HCT116 (cell line): ENCODE data around the gene MBD3. TPM values are rescaled to one million over a fixed set of nuclear protein-coding genes. Genes with fewer than 3 reads are reported as not detected.

Experiments
- ATAC-seq: fragments of 200-7000 bp; cut with Tn5 transposase; 2 replicates; pipeline ENCODE4 v1.9.1; 2020; ENCODE audit warnings: mild to moderate bottlenecking, moderate library complexity
- BruUV-seq: library from RNA; stranded (reverse); fragments of 400-500 nt; replicated peaks from 2 replicates; lab custom pipeline; 2021; lab: Mats Ljungman, UMichigan
- CTCF ChIA-PET: fragments of 300-600 bp; sonication (Branson Sonifier 250); formaldehyde crosslinking; loops from one replicate; lab custom pipeline; 2021; ENCODE audit warnings: antibody characterized with exemption; lab: Charles Lee
- POLR2A ChIA-PET: fragments of 300-600, 350-600 bp; sonication (Branson Sonifier 250); formaldehyde crosslinking; loops from one replicate; lab custom pipeline; 2021; ENCODE audit warnings: antibody characterized with exemption; lab: Charles Lee
- RAD21 ChIA-PET, 2 experiments: fragments of 300-600 bp; sonication (Branson Sonifier 250); formaldehyde crosslinking; loops; one replicate each; lab custom pipeline; 2023; ENCODE audit warnings: low total read pairs in 2 of 2; ENCODE audit not compliant: uncharacterized antibody in 2 of 2, unreplicated experiment in 2 of 2, low non-redundant PET in 1 of 2; lab: Charles Lee
- DNase-seq: peaks from one replicate; pipeline ENCODE4 v3.0.0-alpha.2; 2010; ENCODE audit warnings: low read depth, low spot score
- H2AFZ ChIP-seq: fragments of 200-600 bp; shearing (Covaris generic), sonication (generic); 2 replicates; pipeline ENCODE4 v1.6.1; 2017; ENCODE audit warnings: low read depth, mixed run types, mixed read lengths, antibody characterized with exemption, low read length; ENCODE audit not compliant: poor library complexity, severe bottlenecking
- H3K27ac ChIP-seq: 2 replicates; pipeline ENCODE4 v1.5.1; 2012; ENCODE audit warnings: low read depth, low read length
- H3K27me3 ChIP-seq: fragments of 200-600 bp; sonication (generic); 2 replicates; pipeline ENCODE4 v1.6.1; 2016; ENCODE audit warnings: mixed run types, low read length, mixed read lengths; ENCODE audit not compliant: insufficient read depth
- H3K36me3 ChIP-seq, 2 experiments: fragments of 200-500 bp in 1 of 2; fragments of 200-600 bp in 1 of 2; sonication (Bioruptor generic) in 1 of 2; sonication (generic) in 1 of 2; 2 replicates each; pipeline versions ENCODE4 v1.5.1 to v1.6.1; 2014 to 2016; ENCODE audit warnings: low read length in 2 of 2, inconsistent platforms in 1 of 2, mixed read lengths in 1 of 2, mixed run types in 1 of 2; ENCODE audit not compliant: insufficient read depth in 2 of 2, control insufficient read depth in 1 of 2
- H3K4me1 ChIP-seq, 2 experiments: fragments of 200-600 bp in 1 of 2; sonication (generic) in 1 of 2; 2 replicates each; pipeline versions ENCODE4 v1.5.1 to v1.6.1; 2012 to 2017; ENCODE audit warnings: low read length in 2 of 2, inconsistent platforms in 1 of 2, mild to moderate bottlenecking in 1 of 2, mixed read lengths in 1 of 2, mixed run types in 1 of 2, moderate library complexity in 1 of 2; ENCODE audit not compliant: insufficient read depth in 2 of 2, control insufficient read depth in 1 of 2
- H3K4me2 ChIP-seq: fragments of 200-600 bp; sonication (generic); 2 replicates; pipeline ENCODE4 v1.6.1; 2017; ENCODE audit warnings: mixed run types, low read length, mixed read lengths
- H3K4me3 ChIP-seq, 2 experiments: fragments of 200-600 bp in 1 of 2; sonication (generic) in 1 of 2; replicated peaks in 1 of 2; 2 replicates each; pipeline ENCODE4 v1.5.1; 2011 to 2016; ENCODE audit warnings: low read length in 2 of 2, control low read depth in 1 of 2, low read depth in 1 of 2, mild to moderate bottlenecking in 1 of 2, mixed read lengths in 1 of 2, mixed run types in 1 of 2
- H3K79me2 ChIP-seq: fragments of 200-600 bp; sonication (generic); 2 replicates; pipeline ENCODE4 v1.6.1; 2017; ENCODE audit warnings: mild to moderate bottlenecking, mixed run types, low read length, moderate library complexity, mixed read lengths; ENCODE audit not compliant: insufficient read depth
- H3K9ac ChIP-seq: fragments of 200-600 bp; sonication (generic); 2 replicates; pipeline ENCODE4 v1.6.1; 2016; ENCODE audit warnings: low read length, mixed read lengths
- H3K9me2 ChIP-seq: fragments of 200-600 bp; sonication (generic), shearing (Covaris generic); 2 replicates; pipeline ENCODE4 v1.6.1; 2017; ENCODE audit warnings: mixed run types, mild to moderate bottlenecking, moderate library complexity; ENCODE audit not compliant: insufficient read depth
- H3K9me3 ChIP-seq, 2 experiments: fragments of 200-500 bp in 1 of 2; fragments of 200-600 bp in 1 of 2; sonication (Bioruptor generic) in 1 of 2; sonication (generic) in 1 of 2; 2 replicates each; pipeline ENCODE4 v1.6.1; 2014 to 2017; ENCODE audit warnings: low read length in 2 of 2, mixed read lengths in 2 of 2, inconsistent platforms in 1 of 2, low read depth in 1 of 2, mild to moderate bottlenecking in 1 of 2, mixed run types in 1 of 2, moderate library complexity in 1 of 2; ENCODE audit not compliant: control insufficient read depth in 1 of 2, insufficient read depth in 1 of 2
- H4K20me1 ChIP-seq: fragments of 200-600 bp; sonication (generic), shearing (Covaris generic); 2 replicates; pipeline ENCODE4 v1.6.1; 2017; ENCODE audit warnings: mixed run types, mild to moderate bottlenecking, moderate library complexity; ENCODE audit not compliant: insufficient read depth
- ATF3 ChIP-seq: IDR thresholded peaks from 2 replicates; pipeline ENCODE4 v1.6.1; 2012
- CBX3 ChIP-seq: IDR thresholded peaks from 2 replicates; pipeline ENCODE4 v1.6.1; 2012; ENCODE audit warnings: low read depth
- CEBPB ChIP-seq: IDR thresholded peaks from 2 replicates; pipeline ENCODE4 v1.6.1; 2012; ENCODE audit warnings: low read depth
- CTCF ChIP-seq, 3 experiments: fragments of 200-600 bp in 1 of 3; sonication (generic) in 1 of 3; IDR thresholded peaks in 2 of 3; conservative IDR thresholded peaks in 1 of 3; 2 replicates each; pipeline ENCODE4 v1.5.1; 2012 to 2017; ENCODE audit warnings: low read depth in 2 of 3, low read length in 2 of 3, antibody characterized with exemption in 1 of 3, borderline replicate concordance in 1 of 3, control low read depth in 1 of 3, mild to moderate bottlenecking in 1 of 3, mixed read lengths in 1 of 3, mixed run types in 1 of 3, moderate library complexity in 1 of 3; ENCODE audit not compliant: insufficient read depth in 1 of 3
- EGR1 ChIP-seq: IDR thresholded peaks from 2 replicates; pipeline ENCODE4 v1.6.1; 2012; ENCODE audit warnings: low read depth
- EZH2 ChIP-seq: fragments of 200-600 bp; sonication (generic); IDR thresholded peaks from 2 replicates; pipeline ENCODE4 v1.6.1; 2017; ENCODE audit warnings: antibody characterized with exemption, mixed run types
- JUND ChIP-seq: IDR thresholded peaks from 2 replicates; pipeline ENCODE4 v1.6.1; 2012
- MAX ChIP-seq: IDR thresholded peaks from 2 replicates; pipeline ENCODE4 v1.6.1; 2012
- POLR2A ChIP-seq: IDR thresholded peaks from 2 replicates; pipeline ENCODE4 v1.7.0; 2011; ENCODE audit warnings: borderline replicate concordance; ENCODE audit not compliant: insufficient read depth, insufficient read length; ENCODE audit errors: extremely low read depth
- RAD21 ChIP-seq: IDR thresholded peaks from 2 replicates; pipeline ENCODE4 v1.6.1; 2012; ENCODE audit warnings: low read depth, mild to moderate bottlenecking
- SP1 ChIP-seq: IDR thresholded peaks from 2 replicates; pipeline ENCODE4 v1.6.1; 2012; ENCODE audit warnings: low read depth
- SRF ChIP-seq: IDR thresholded peaks from 2 replicates; pipeline ENCODE4 v1.6.1; 2012; ENCODE audit warnings: low read depth
- YY1 ChIP-seq: IDR thresholded peaks from 2 replicates; pipeline ENCODE4 v1.6.1; 2011; ENCODE audit warnings: low read length, low read depth, moderate library complexity, mild to moderate bottlenecking; ENCODE audit not compliant: insufficient replicate concordance; ENCODE audit errors: extremely low read depth
- ZBTB33 ChIP-seq: IDR thresholded peaks from 2 replicates; pipeline ENCODE4 v1.6.1; 2011; ENCODE audit warnings: mild to moderate bottlenecking, low read length, moderate library complexity; ENCODE audit not compliant: insufficient replicate concordance; ENCODE audit errors: extremely low read depth
- ZFX ChIP-seq: fragments of 450-650 bp; IDR thresholded peaks from 2 replicates; pipeline ENCODE4 v1.6.1; 2017
- ZNF274 ChIP-seq: fragments of 200-500 bp; sonication (Bioruptor generic); IDR thresholded peaks from 2 replicates; pipeline ENCODE4 v1.6.1; 2014; ENCODE audit warnings: mild to moderate bottlenecking, low read depth, low read length, inconsistent platforms
- intact Hi-C: fragments of 100-400 bp; cut with micrococcal nuclease; formaldehyde crosslinking; loops from 2 replicates; pipeline ENCODE4 v1.10.0; 2022
- total RNA-seq: library from RNA; stranded (reverse); gene quantifications from one replicate; pipeline ENCODE4 v1.2.1, GENCODE V29; 2021; ENCODE audit not compliant: unreplicated experiment

MBD3 gene
- total RNA-seq, 1 experiment from 2014 or later = 85.7 TPM

- H2AFZ ChIP-seq = no peak overlapping the region
- H3K4me3 ChIP-seq = no peak overlapping the region
- DNase-seq = no peak
- no peak for ATAC-seq
- ChIA-PET POLR2A (no interaction called here), RAD21 (no interaction called here), CTCF (no interaction called here)
- no peaks in the 10 kb centered on the region for H3K9me2 ChIP-seq
- no peaks in the 10 kb centered on the region for H3K9me3 ChIP-seq
- H4K20me1 ChIP-seq = no peaks in the 10 kb centered on the region
- peaks cover 7% of the 10 kb centered on the region; the same call in 1 of the 2 replicates for H3K79me2 ChIP-seq
- TF ChIP-seq ATF3 (no peak), POLR2A (no peak), ZBTB33 (no peak), CEBPB (no peak), CBX3 (no peak), EGR1 (no peak), EZH2 (no peak), RAD21 (no peak), ZFX (no peak), CTCF (IDR thresholded peaks at IDR 0.05 in 2 of 3, conservative IDR thresholded peaks at IDR 0.05 in 1 of 3; ENCODE audit: borderline replicate concordance in 1 of 3, insufficient read depth in 1 of 3, low read depth in 2 of 3, low read length in 2 of 3) (no peak), JUND (no peak), SP1 (no peak), MAX (no peak), SRF (no peak), ZNF274 (no peak), YY1 (no peak)
- no TSS peak for BruUV-seq
- H3K36me3 ChIP-seq = peaks cover 4 to 11% of the 10 kb centered on the region in 2 experiments; a peak in 1 of 4 replicates
- H3K9ac ChIP-seq = no peak overlapping the region
- H3K27me3 ChIP-seq = no peaks in the 10 kb centered on the region
- intact Hi-C loops = no loop called here
- H3K4me1 ChIP-seq = peaks cover 0 to 3% of the 10 kb centered on the region in 2 experiments; a peak in 2 of 4 replicates
- H3K4me2 ChIP-seq = no peak overlapping the region
- no peak overlapping the region for H3K27ac ChIP-seq
These were observed 11.7 kb downstream of the MBD3 start for GRCh38 chr19:1580957-1581356.
